ENCODE measurements around the gene XIST.
"Not testable (repeated sequence)": the region's sequence is repeated elsewhere in the genome, so short reads cannot be mapped to it uniquely, and the experiment has no call there.

XIST gene

GRCh38 chrX:73818200-73819116 lies 34.1 kb downstream of the XIST start:
- H2AFZ ChIP-seq (ENCODE audit: low read length), result no peak overlapping the region
- H3K4me2 ChIP-seq (ENCODE audit: low read length), result no peak overlapping the region
- H3F3A ChIP-seq (ENCODE audit: insufficient read depth, low read length), result no peaks in the 10 kb centered on the region
- H3K27ac ChIP-seq (ENCODE audit: low read depth, low read length, poor library complexity, severe bottlenecking), result no peak overlapping the region
- H3K36me3 ChIP-seq (ENCODE audit: insufficient read depth, low read length), result no peaks in the 10 kb centered on the region
- no peak overlapping the region for H3K4me3 ChIP-seq (ENCODE audit: low read depth, low read length, poor library complexity, severe bottlenecking)
- no peaks in the 10 kb centered on the region for H3K9me3 ChIP-seq (ENCODE audit: low read length)
- no peaks in the 10 kb centered on the region for H3K79me2 ChIP-seq (ENCODE audit: insufficient read depth, low read length)
- no peaks in the 10 kb centered on the region for H3K4me1 ChIP-seq (ENCODE audit: insufficient read depth, low read length, severe bottlenecking)
- no peaks in the 10 kb centered on the region for H4K20me1 ChIP-seq (ENCODE audit: insufficient read depth, low read length)
- no peaks in the 10 kb centered on the region for H3K9me2 ChIP-seq (ENCODE audit: low read depth, low read length)
- no peak for TF ChIP-seq EZH2 (IDR thresholded peaks at IDR 0.05; ENCODE audit: borderline replicate concordance, low read length)
- no peak for TF ChIP-seq CTCF (IDR thresholded peaks at IDR 0.05; ENCODE audit: low read length)
- no peak overlapping the region for H3K9ac ChIP-seq (ENCODE audit: low read length)
- H3K27me3 ChIP-seq (ENCODE audit: insufficient read depth, low read length), result no peaks in the 10 kb centered on the region

- Histone ChIP-seq H4K20me1 (ENCODE audit: insufficient read depth, low read length) (no peaks in the 10 kb centered on the region), H3K4me2 (ENCODE audit: low read length) (no peak overlapping the region), H3K9me2 (ENCODE audit: low read depth, low read length) (no peaks in the 10 kb centered on the region), H3K27me3 (ENCODE audit: insufficient read depth, low read length) (no peaks in the 10 kb centered on the region), H3K79me2 (ENCODE audit: insufficient read depth, low read length) (no peaks in the 10 kb centered on the region), H3K27ac (ENCODE audit: low read depth, low read length, poor library complexity, severe bottlenecking) (no peak overlapping the region), H2AFZ (ENCODE audit: low read length) (no peak overlapping the region), H3K4me3 (ENCODE audit: low read depth, low read length, poor library complexity, severe bottlenecking) (no peak overlapping the region), H3K36me3 (ENCODE audit: insufficient read depth, low read length) (no peaks in the 10 kb centered on the region), H3K9me3 (ENCODE audit: low read length) (no peaks in the 10 kb centered on the region), H3K4me1 (ENCODE audit: insufficient read depth, low read length, severe bottlenecking) (no peaks in the 10 kb centered on the region), H3K9ac (ENCODE audit: low read length) (no peak overlapping the region), H3F3A (ENCODE audit: insufficient read depth, low read length) (no peaks in the 10 kb centered on the region)
- TF ChIP-seq CTCF (IDR thresholded peaks at IDR 0.05; ENCODE audit: low read length) (no peak), EZH2 (IDR thresholded peaks at IDR 0.05; ENCODE audit: borderline replicate concordance, low read length) (no peak)
These were observed 34.9 kb downstream of the XIST start for GRCh38 chrX:73817393-73818199.

GRCh38 chrX:73812256-73812655 lies 40.3 kb downstream of the XIST start:
- H3K4me2 ChIP-seq (ENCODE audit: low read length), result no peak overlapping the region
- H3F3A ChIP-seq (ENCODE audit: insufficient read depth, low read length), result no peaks in the 10 kb centered on the region
- no peak overlapping the region for H3K27ac ChIP-seq (ENCODE audit: low read depth, low read length, poor library complexity, severe bottlenecking)
- H2AFZ ChIP-seq (ENCODE audit: low read length), result no peak overlapping the region
- no peak overlapping the region for H3K9ac ChIP-seq (ENCODE audit: low read length)
- no peaks in the 10 kb centered on the region for H3K79me2 ChIP-seq (ENCODE audit: insufficient read depth, low read length)
- TF ChIP-seq CTCF (IDR thresholded peaks at IDR 0.05; ENCODE audit: low read length) (no peak), EZH2 (IDR thresholded peaks at IDR 0.05; ENCODE audit: borderline replicate concordance, low read length) (no peak)
- H3K4me1 ChIP-seq (ENCODE audit: insufficient read depth, low read length, severe bottlenecking), result no peaks in the 10 kb centered on the region
- H3K4me3 ChIP-seq (ENCODE audit: low read depth, low read length, poor library complexity, severe bottlenecking), result no peak overlapping the region
- no peaks in the 10 kb centered on the region for H3K36me3 ChIP-seq (ENCODE audit: insufficient read depth, low read length)
- H3K9me2 ChIP-seq (ENCODE audit: low read depth, low read length), result no peaks in the 10 kb centered on the region
- no peaks in the 10 kb centered on the region for H4K20me1 ChIP-seq (ENCODE audit: insufficient read depth, low read length)
- H3K27me3 ChIP-seq (ENCODE audit: insufficient read depth, low read length), result no peaks in the 10 kb centered on the region
- no peaks in the 10 kb centered on the region for H3K9me3 ChIP-seq (ENCODE audit: low read length)

- not testable (repeated sequence) for H3K9me2 ChIP-seq (ENCODE audit: low read depth, low read length); H3K9me3 ChIP-seq (ENCODE audit: low read length); H3K27me3 ChIP-seq (ENCODE audit: insufficient read depth, low read length); H3K79me2 ChIP-seq (ENCODE audit: insufficient read depth, low read length); H3F3A ChIP-seq (ENCODE audit: insufficient read depth, low read length); H4K20me1 ChIP-seq (ENCODE audit: insufficient read depth, low read length); H3K4me1 ChIP-seq (ENCODE audit: insufficient read depth, low read length, severe bottlenecking); H3K36me3 ChIP-seq (ENCODE audit: insufficient read depth, low read length); H3K4me3 ChIP-seq (ENCODE audit: low read depth, low read length, poor library complexity, severe bottlenecking); H2AFZ ChIP-seq (ENCODE audit: low read length); H3K9ac ChIP-seq (ENCODE audit: low read length); H3K27ac ChIP-seq (ENCODE audit: low read depth, low read length, poor library complexity, severe bottlenecking); H3K4me2 ChIP-seq (ENCODE audit: low read length)
These were observed 48.4 kb downstream of the XIST start for GRCh38 chrX:73804109-73804508.

Data from OCI-LY1 (cell line).